Motor neuron (in vitro differentiated cells): Measurements from ENCODE around the gene CDK16. TPM values are rescaled to one million over a fixed set of nuclear protein-coding genes. Genes with fewer than 3 reads are reported as not detected.

Experiments
- ATAC-seq, 8 experiments: fragments of 200-7000 bp; cut with Tn5 transposase; replicated peaks in 6 of 8; 2 replicates each; pipeline ENCODE4 v1.8.0; 2021; ENCODE audit warnings: mild to moderate bottlenecking in 8 of 8, moderate library complexity in 8 of 8
- H3K27ac ChIP-seq, 2 donors: fragments of 250-450 bp; sonication (Bioruptor Pico); 2 replicates each; pipeline ENCODE4 v1.9.0; 2021; ENCODE audit warnings: antibody characterized with exemption in 2 of 2, mild to moderate bottlenecking in 2 of 2, moderate library complexity in 1 of 2
- H3K4me1 ChIP-seq, 2 donors: fragments of 250-450 bp; sonication (Bioruptor Pico); replicated peaks in 1 of 2; 2 replicates each; pipeline ENCODE4 v1.6.1; 2021; ENCODE audit warnings: antibody characterized with exemption in 2 of 2, mild to moderate bottlenecking in 2 of 2, moderate library complexity in 1 of 2
- H3K4me3 ChIP-seq, 5 donors: fragments of 250-450 bp; sonication (Bioruptor Pico); 2 replicates each; pipeline ENCODE4 v1.9.0; 2021; ENCODE audit warnings: antibody characterized with exemption in 5 of 5, mild to moderate bottlenecking in 5 of 5, moderate library complexity in 4 of 5
- WGBS, 10 experiments: fragments of 450-650 bp; shearing (Covaris generic); methylation state at CpG; one replicate each; pipeline ENCODE4 v1.0.0; 2022; 5-methylcytosine and 5-hydroxymethylcytosine counted together
- in situ Hi-C, 9 experiments: fragments of 400-800 bp; cut with MboI; loops; one replicate each; pipeline ENCODE4 v1.15.0; 2021; ENCODE audit warnings: low sequenced_read_pairs in 9 of 9, low pct_unique_long_range_greater_than_20kb in 2 of 9; ENCODE audit not compliant: unreplicated experiment in 9 of 9
- total RNA-seq, 8 experiments: library from RNA; unstranded; fragments of 300-600 nt; gene quantifications; 2 replicates each; pipeline versions ENCODE4 v1.2.3 to v1.2.4, GENCODE V29; 2022

CDK16 gene
- total RNA-seq, 8 experiments from 2014 or later = 58.1 to 113 (median 81.7) TPM

GRCh38 chrX:47200385-47201150 lies 17.9 kb upstream of the CDK16 start:
- Histone ChIP-seq H3K4me1 (peaks cover 17 to 20% of the 10 kb centered on the region in 2 donors), H3K27ac (no peak overlapping the region), H3K4me3 (no peak overlapping the region)
- peak in 3 of 8 experiments; percentile 74 to 90 (median 81) for ATAC-seq
- 97% methylated on average over 3 of the region's 9 CpGs; no CpG with 5 or more reads in 9 of the 10 experiments for WGBS, 10 experiments
- in situ Hi-C loops = loop anchor here in 6 of 9 experiments (25.0 kb wide), 2 partner anchors 187 to 312 kb away; no protein-coding TSS in a partner anchor

GRCh38 chrX:47201345-47201944 lies 17.0 kb upstream of the CDK16 start:
- in situ Hi-C loops = loop anchor here in 6 of 9 experiments (25.0 kb wide), 2 partner anchors 186 to 311 kb away; no protein-coding TSS in a partner anchor
- H3K4me1 ChIP-seq = peaks cover 8 to 11% of the 10 kb centered on the region in 2 donors
- no peak for ATAC-seq
- 96 to 100% (median 100%) methylated on average over 1 to 8 of the region's 9 CpGs; no CpG with 5 or more reads in 6 of the 10 experiments for WGBS, 10 experiments
- no peak overlapping the region for H3K4me3 ChIP-seq
- no peak overlapping the region for H3K27ac ChIP-seq

GRCh38 chrX:47202316-47202715 lies 16.2 kb upstream of the CDK16 start:
- ATAC-seq = no peak
- no CpG with 5 or more reads among the region's 11 CpGs for WGBS, 10 experiments
- in situ Hi-C loops = loop anchor here in 6 of 9 experiments (25.0 kb wide), 2 partner anchors 185 to 310 kb away; no protein-coding TSS in a partner anchor
- Histone ChIP-seq H3K4me1 (peaks cover 0 to 2% of the 10 kb centered on the region in 2 donors), H3K27ac (no peak overlapping the region), H3K4me3 (no peak overlapping the region)

- Histone ChIP-seq H3K4me1 (no peaks in the 10 kb centered on the region), H3K27ac (no peak overlapping the region), H3K4me3 (no peak overlapping the region)
- WGBS, 10 experiments = 100% methylated on average over 1 of the region's 4 CpGs; no CpG with 5 or more reads in 9 of the 10 experiments
- no peak for ATAC-seq
- in situ Hi-C loops = loop anchor here in 6 of 9 experiments (25.0 kb wide), 2 partner anchors 184 to 309 kb away; no protein-coding TSS in a partner anchor
Measured at GRCh38 chrX:47202877-47203276, 15.6 kb upstream of the CDK16 start.

GRCh38 chrX:47204970-47205369 lies 13.5 kb upstream of the CDK16 start:
- H3K4me1 ChIP-seq = no peaks in the 10 kb centered on the region
- no peak overlapping the region for H3K4me3 ChIP-seq
- no peak for ATAC-seq
- 67 to 100% (median 93%) methylated on average over 1 to 3 of the region's 5 CpGs; no CpG with 5 or more reads in 7 of the 10 experiments for WGBS, 10 experiments
- in situ Hi-C loops = loop anchor here in 6 of 9 experiments (25.0 kb wide), 2 partner anchors 182 to 307 kb away; no protein-coding TSS in a partner anchor
- no peak overlapping the region for H3K27ac ChIP-seq

- 100% methylated on average over 1 of the region's 3 CpGs; no CpG with 5 or more reads in 9 of the 10 experiments for WGBS, 10 experiments
- peak in 3 of 8 experiments; percentile 58 to 78 (median 58) for ATAC-seq
- Histone ChIP-seq H3K4me1 (no peaks in the 10 kb centered on the region), H3K27ac (no peak overlapping the region), H3K4me3 (no peak overlapping the region)
- in situ Hi-C loops = loop anchor here in 6 of 9 experiments (25.0 kb wide), 2 partner anchors 181 to 306 kb away; no protein-coding TSS in a partner anchor
Measured at GRCh38 chrX:47206316-47206715, 12.2 kb upstream of the CDK16 start.

- no peak overlapping the region for H3K27ac ChIP-seq
- no peak overlapping the region for H3K4me3 ChIP-seq
- 0 to 100% (median 67%) methylated on average over 1 to 11 of the region's 12 CpGs; no CpG with 5 or more reads in 3 of the 10 experiments for WGBS, 10 experiments
- in situ Hi-C loops = loop anchor here in 6 of 9 experiments (25.0 kb wide), 2 partner anchors 179 to 304 kb away; no protein-coding TSS in a partner anchor
- no peaks in the 10 kb centered on the region for H3K4me1 ChIP-seq
- ATAC-seq = no peak
Measured at GRCh38 chrX:47208108-47208507, 10.4 kb upstream of the CDK16 start.

- 92 to 100% methylated on average over 2 to 6 of the region's 16 CpGs; no CpG with 5 or more reads in 8 of the 10 experiments for WGBS, 10 experiments
- Histone ChIP-seq H3K4me3 (no peak overlapping the region), H3K4me1 (no peaks in the 10 kb centered on the region), H3K27ac (no peak overlapping the region)
- ATAC-seq = no peak
- in situ Hi-C loops = loop anchor here in 6 of 9 experiments (25.0 kb wide), 2 partner anchors 178 to 303 kb away; no protein-coding TSS in a partner anchor
Measured at GRCh38 chrX:47209508-47210238, 8.8 kb upstream of the CDK16 start.

GRCh38 chrX:47210661-47211425 lies 7.6 kb upstream of the CDK16 start:
- in situ Hi-C loops = loop anchor here in 6 of 9 experiments (25.0 kb wide), 2 partner anchors 176 to 301 kb away; no protein-coding TSS in a partner anchor
- Histone ChIP-seq H3K4me1 (no peaks in the 10 kb centered on the region), H3K27ac (no peak overlapping the region), H3K4me3 (no peak overlapping the region)
- ATAC-seq = no peak
- WGBS, 10 experiments = 100% methylated on average over 1 to 5 of the region's 15 CpGs; no CpG with 5 or more reads in 8 of the 10 experiments

- in situ Hi-C loops = loop anchor here in 6 of 9 experiments (25.0 kb wide), 2 partner anchors 175 to 300 kb away; no protein-coding TSS in a partner anchor
- no peak for ATAC-seq
- H3K27ac ChIP-seq = no peak overlapping the region
- peaks cover 7 to 9% of the 10 kb centered on the region in 2 donors for H3K4me1 ChIP-seq
- 20 to 100% (median 98%) methylated on average over 1 to 8 of the region's 12 CpGs; no CpG with 5 or more reads in 4 of the 10 experiments for WGBS, 10 experiments
- H3K4me3 ChIP-seq = no peak overlapping the region
Measured at GRCh38 chrX:47212381-47213293, 5.8 kb upstream of the CDK16 start.
